Measurements from ENCODE around the gene RPS14. TPM values are rescaled to one million over a fixed set of nuclear protein-coding genes. Genes with fewer than 3 reads are reported as not detected.
"Not testable (repeated sequence)": the region's sequence is repeated elsewhere in the genome, so short reads cannot be mapped to it uniquely, and the experiment has no call there.

The RPS14 gene
- polyA plus RNA-seq, 1 donor from 2014 or later, result 3,490 TPM

DNA sequence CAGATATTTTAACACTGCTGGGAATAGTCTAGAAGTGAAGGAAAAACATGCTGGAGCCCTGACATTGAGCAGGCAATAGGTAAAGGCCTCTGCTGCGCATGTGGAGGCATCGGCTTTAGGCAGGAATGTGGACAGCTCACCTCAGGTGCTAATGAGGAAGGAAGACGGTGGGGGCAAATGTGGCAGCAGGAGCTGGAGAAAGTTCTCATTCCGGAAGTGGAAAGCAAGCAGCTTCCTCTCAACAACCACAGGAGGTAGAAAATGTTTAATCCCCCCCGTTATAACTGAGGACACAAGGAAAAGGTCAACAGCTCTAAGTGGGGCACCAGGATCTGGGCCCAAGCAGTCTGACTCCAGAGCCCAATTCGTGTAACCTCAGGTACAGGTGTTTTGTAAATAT is 7.6 kb upstream of the RPS14 start:
- no peaks in the 10 kb centered on the region for H3K36me3 ChIP-seq (ENCODE audit: insufficient read depth, low read length)
- H3K27ac ChIP-seq (ENCODE audit: low read length), result no peak overlapping the region
- H3K4me3 ChIP-seq (ENCODE audit: low read length), result no peak overlapping the region
- no peak overlapping the region for H2AFZ ChIP-seq (ENCODE audit: low read depth, low read length)
- no peaks in the 10 kb centered on the region for H3K9me2 ChIP-seq (ENCODE audit: insufficient read depth, low read length)
- no peaks in the 10 kb centered on the region for H3K27me3 ChIP-seq (ENCODE audit: insufficient read depth, low read depth, low read length)
- no peaks in the 10 kb centered on the region for H4K20me1 ChIP-seq (ENCODE audit: insufficient read depth)
- H3K9ac ChIP-seq (ENCODE audit: low read length), result no peak overlapping the region
- H3K9me3 ChIP-seq (ENCODE audit: low read length), result no peaks in the 10 kb centered on the region
- H3K4me2 ChIP-seq (ENCODE audit: low read length), result no peak overlapping the region
- no peaks in the 10 kb centered on the region for H3K79me2 ChIP-seq (replicated peaks; ENCODE audit: insufficient read depth, low read length)
- TF ChIP-seq, protein P1, sequence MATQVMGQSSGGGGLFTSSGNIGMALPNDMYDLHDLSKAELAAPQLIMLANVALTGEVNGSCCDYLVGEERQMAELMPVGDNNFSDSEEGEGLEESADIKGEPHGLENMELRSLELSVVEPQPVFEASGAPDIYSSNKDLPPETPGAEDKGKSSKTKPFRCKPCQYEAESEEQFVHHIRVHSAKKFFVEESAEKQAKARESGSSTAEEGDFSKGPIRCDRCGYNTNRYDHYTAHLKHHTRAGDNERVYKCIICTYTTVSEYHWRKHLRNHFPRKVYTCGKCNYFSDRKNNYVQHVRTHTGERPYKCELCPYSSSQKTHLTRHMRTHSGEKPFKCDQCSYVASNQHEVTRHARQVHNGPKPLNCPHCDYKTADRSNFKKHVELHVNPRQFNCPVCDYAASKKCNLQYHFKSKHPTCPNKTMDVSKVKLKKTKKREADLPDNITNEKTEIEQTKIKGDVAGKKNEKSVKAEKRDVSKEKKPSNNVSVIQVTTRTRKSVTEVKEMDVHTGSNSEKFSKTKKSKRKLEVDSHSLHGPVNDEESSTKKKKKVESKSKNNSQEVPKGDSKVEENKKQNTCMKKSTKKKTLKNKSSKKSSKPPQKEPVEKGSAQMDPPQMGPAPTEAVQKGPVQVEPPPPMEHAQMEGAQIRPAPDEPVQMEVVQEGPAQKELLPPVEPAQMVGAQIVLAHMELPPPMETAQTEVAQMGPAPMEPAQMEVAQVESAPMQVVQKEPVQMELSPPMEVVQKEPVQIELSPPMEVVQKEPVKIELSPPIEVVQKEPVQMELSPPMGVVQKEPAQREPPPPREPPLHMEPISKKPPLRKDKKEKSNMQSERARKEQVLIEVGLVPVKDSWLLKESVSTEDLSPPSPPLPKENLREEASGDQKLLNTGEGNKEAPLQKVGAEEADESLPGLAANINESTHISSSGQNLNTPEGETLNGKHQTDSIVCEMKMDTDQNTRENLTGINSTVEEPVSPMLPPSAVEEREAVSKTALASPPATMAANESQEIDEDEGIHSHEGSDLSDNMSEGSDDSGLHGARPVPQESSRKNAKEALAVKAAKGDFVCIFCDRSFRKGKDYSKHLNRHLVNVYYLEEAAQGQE (IDR thresholded peaks at IDR 0.05; ENCODE audit: borderline replicate concordance), result no peak
- TF ChIP-seq SMC3 (conservative IDR thresholded peaks at IDR 0.05; ENCODE audit: poor library complexity), result no peak
- TF ChIP-seq EP300 (conservative IDR thresholded peaks at IDR 0.05; ENCODE audit: poor library complexity, severe bottlenecking), result no peak
- TF ChIP-seq POLR2AphosphoS5 (IDR thresholded peaks at IDR 0.05), result no peak
- TF ChIP-seq, protein P2, sequence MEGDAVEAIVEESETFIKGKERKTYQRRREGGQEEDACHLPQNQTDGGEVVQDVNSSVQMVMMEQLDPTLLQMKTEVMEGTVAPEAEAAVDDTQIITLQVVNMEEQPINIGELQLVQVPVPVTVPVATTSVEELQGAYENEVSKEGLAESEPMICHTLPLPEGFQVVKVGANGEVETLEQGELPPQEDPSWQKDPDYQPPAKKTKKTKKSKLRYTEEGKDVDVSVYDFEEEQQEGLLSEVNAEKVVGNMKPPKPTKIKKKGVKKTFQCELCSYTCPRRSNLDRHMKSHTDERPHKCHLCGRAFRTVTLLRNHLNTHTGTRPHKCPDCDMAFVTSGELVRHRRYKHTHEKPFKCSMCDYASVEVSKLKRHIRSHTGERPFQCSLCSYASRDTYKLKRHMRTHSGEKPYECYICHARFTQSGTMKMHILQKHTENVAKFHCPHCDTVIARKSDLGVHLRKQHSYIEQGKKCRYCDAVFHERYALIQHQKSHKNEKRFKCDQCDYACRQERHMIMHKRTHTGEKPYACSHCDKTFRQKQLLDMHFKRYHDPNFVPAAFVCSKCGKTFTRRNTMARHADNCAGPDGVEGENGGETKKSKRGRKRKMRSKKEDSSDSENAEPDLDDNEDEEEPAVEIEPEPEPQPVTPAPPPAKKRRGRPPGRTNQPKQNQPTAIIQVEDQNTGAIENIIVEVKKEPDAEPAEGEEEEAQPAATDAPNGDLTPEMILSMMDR (IDR thresholded peaks at IDR 0.05; ENCODE audit: poor library complexity, severe bottlenecking), result no peak
- no peak for TF ChIP-seq TAF1 (IDR thresholded peaks at IDR 0.05; ENCODE audit: low read depth)
- no peak for TF ChIP-seq MXI1 (conservative IDR thresholded peaks at IDR 0.05; ENCODE audit: poor library complexity, severe bottlenecking)
- no peak for TF ChIP-seq EZH2 (IDR thresholded peaks at IDR 0.05; ENCODE audit: borderline replicate concordance, insufficient read depth, low read length, poor library complexity, severe bottlenecking)
- TF ChIP-seq RAD21 (conservative IDR thresholded peaks at IDR 0.05), result no peak
- H3F3A ChIP-seq (ENCODE audit: insufficient read depth, low read length, poor library complexity, severe bottlenecking), result no peaks in the 10 kb centered on the region

DNA sequence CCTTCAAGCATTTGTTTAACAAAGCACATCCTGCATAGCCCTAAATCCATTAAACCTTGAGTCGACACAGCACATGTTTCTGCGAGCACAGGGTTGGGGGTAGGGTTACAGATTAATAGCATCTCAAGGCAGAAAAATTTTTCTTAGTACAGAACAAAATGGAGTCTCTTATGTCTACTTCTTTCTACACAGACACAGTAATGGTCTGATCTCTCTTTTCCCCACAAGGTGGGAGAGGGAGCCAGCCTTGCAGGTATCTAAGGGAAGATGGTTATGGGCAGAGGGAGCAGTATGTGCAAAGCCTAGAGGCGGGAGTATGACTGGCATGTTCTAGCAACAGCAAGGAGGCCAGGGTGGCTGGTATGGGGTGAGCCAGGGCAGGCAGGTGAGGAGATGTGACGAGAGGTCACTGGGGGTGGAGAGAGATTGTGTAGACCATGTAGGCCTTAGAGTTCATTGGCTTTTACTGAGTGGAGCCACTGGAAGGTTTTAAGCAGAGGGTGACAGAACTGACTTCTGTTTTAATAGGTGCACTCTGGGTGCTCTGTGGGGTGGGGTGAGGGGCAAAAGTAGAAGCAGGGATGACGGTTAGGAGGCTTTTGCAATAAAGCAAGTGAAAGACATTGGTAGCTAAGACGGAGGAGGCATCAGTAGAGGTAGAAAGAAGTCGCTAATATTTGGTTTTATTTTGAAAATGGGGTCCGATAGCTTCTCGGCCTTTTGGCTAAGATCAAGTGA is 5.1 kb upstream of the RPS14 start:
- no peaks in the 10 kb centered on the region for H3F3A ChIP-seq (ENCODE audit: insufficient read depth, low read length, poor library complexity, severe bottlenecking)
- H3K9me2 ChIP-seq (ENCODE audit: insufficient read depth, low read length), result no peaks in the 10 kb centered on the region
- no peaks in the 10 kb centered on the region for H3K36me3 ChIP-seq (ENCODE audit: insufficient read depth, low read length)
- no peak overlapping the region for H3K27ac ChIP-seq (ENCODE audit: low read length)
- H3K4me3 ChIP-seq (ENCODE audit: low read length), result no peak overlapping the region
- H2AFZ ChIP-seq (ENCODE audit: low read depth, low read length), result no peak overlapping the region
- TF ChIP-seq POLR2AphosphoS5 (IDR thresholded peaks at IDR 0.05) (no peak), EZH2 (IDR thresholded peaks at IDR 0.05; ENCODE audit: borderline replicate concordance, insufficient read depth, low read length, poor library complexity, severe bottlenecking) (no peak), MXI1 (conservative IDR thresholded peaks at IDR 0.05; ENCODE audit: poor library complexity, severe bottlenecking) (no peak), RAD21 (conservative IDR thresholded peaks at IDR 0.05) (no peak), SMC3 (conservative IDR thresholded peaks at IDR 0.05; ENCODE audit: poor library complexity) (no peak), EP300 (conservative IDR thresholded peaks at IDR 0.05; ENCODE audit: poor library complexity, severe bottlenecking) (no peak), TAF1 (IDR thresholded peaks at IDR 0.05; ENCODE audit: low read depth) (no peak)
- TF ChIP-seq, protein P2 (IDR thresholded peaks at IDR 0.05; ENCODE audit: poor library complexity, severe bottlenecking), result no peak
- TF ChIP-seq, protein P1 (IDR thresholded peaks at IDR 0.05; ENCODE audit: borderline replicate concordance), result no peak
- no peaks in the 10 kb centered on the region for H3K79me2 ChIP-seq (replicated peaks; ENCODE audit: insufficient read depth, low read length)
- no peaks in the 10 kb centered on the region for H4K20me1 ChIP-seq (ENCODE audit: insufficient read depth)
- no peak overlapping the region for H3K4me2 ChIP-seq (ENCODE audit: low read length)
- no peaks in the 10 kb centered on the region for H3K27me3 ChIP-seq (ENCODE audit: insufficient read depth, low read depth, low read length)
- H3K9me3 ChIP-seq (ENCODE audit: low read length), result no peaks in the 10 kb centered on the region
- H3K9ac ChIP-seq (ENCODE audit: low read length), result no peak overlapping the region

DNA sequence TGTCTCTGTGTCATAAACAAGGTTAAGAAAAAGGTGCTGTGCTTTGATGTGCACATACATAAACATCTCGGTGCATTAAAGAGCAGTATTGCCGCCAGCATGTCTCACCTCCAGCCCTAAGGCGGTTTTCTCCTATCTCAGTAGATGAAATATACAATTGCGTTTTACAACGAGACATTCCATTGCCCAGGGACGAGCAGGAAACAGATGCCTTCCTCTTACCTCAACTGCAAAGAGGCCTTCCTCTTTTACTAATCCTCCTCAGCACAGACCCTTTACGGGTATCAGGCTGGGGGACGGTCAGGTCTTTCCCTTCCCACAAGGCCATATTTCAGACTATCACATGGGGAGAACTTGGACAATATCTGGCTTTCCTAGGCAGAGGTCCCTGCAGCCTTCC is 4.5 kb upstream of the RPS14 start:
- not testable (repeated sequence) for H3K79me2 ChIP-seq (replicated peaks; ENCODE audit: insufficient read depth, low read length); H3K4me3 ChIP-seq (ENCODE audit: low read length); H3K9me3 ChIP-seq (ENCODE audit: low read length); H4K20me1 ChIP-seq (ENCODE audit: insufficient read depth); H3K9me2 ChIP-seq (ENCODE audit: insufficient read depth, low read length); H3K27me3 ChIP-seq (ENCODE audit: insufficient read depth, low read depth, low read length); H3K9ac ChIP-seq (ENCODE audit: low read length); H3K36me3 ChIP-seq (ENCODE audit: insufficient read depth, low read length); H3F3A ChIP-seq (ENCODE audit: insufficient read depth, low read length, poor library complexity, severe bottlenecking); H2AFZ ChIP-seq (ENCODE audit: low read depth, low read length); H3K27ac ChIP-seq (ENCODE audit: low read length); H3K4me2 ChIP-seq (ENCODE audit: low read length)

Measured in neural cell (in vitro differentiated cells).